Loucy (cell line): ENCODE measurements around the gene SRBD1.

Experiments used
- H2AFZ ChIP-seq: fragments of 200-600 bp; sonication (generic); 2 replicates; pipeline ENCODE4 v1.6.0; 2016; ENCODE audit warnings: antibody characterized with exemption, mild to moderate bottlenecking, low read length, moderate library complexity
- H3F3A ChIP-seq: fragments of 200-600 bp; 2 replicates; pipeline ENCODE4 v1.6.0; 2016; ENCODE audit warnings: antibody characterized with exemption, low read depth, mild to moderate bottlenecking
- H3K27me3 ChIP-seq: fragments of 200-600 bp; sonication (generic); 2 replicates; pipeline ENCODE4 v1.6.1; 2014; ENCODE audit warnings: low read length, mild to moderate bottlenecking; ENCODE audit not compliant: insufficient read depth, poor library complexity, severe bottlenecking
- H3K36me3 ChIP-seq: fragments of 200-600 bp; sonication (generic); 2 replicates; pipeline ENCODE4 v1.6.1; 2016; ENCODE audit warnings: low read length; ENCODE audit not compliant: insufficient read depth
- H3K4me1 ChIP-seq: fragments of 200-600 bp; sonication (generic); 2 replicates; pipeline ENCODE4 v1.5.1; 2014; ENCODE audit warnings: low read length, mild to moderate bottlenecking; ENCODE audit not compliant: insufficient read depth, poor library complexity, severe bottlenecking
- H3K4me2 ChIP-seq: fragments of 200-600 bp; sonication (generic); 2 replicates; pipeline ENCODE4 v1.6.0; 2014; ENCODE audit warnings: antibody characterized with exemption, low read length, low read depth, mild to moderate bottlenecking; ENCODE audit not compliant: poor library complexity, severe bottlenecking
- H3K4me3 ChIP-seq: fragments of 200-600 bp; sonication (generic); 2 replicates; pipeline ENCODE4 v1.5.1; 2014; ENCODE audit warnings: low read length, mild to moderate bottlenecking, mixed read lengths; ENCODE audit not compliant: poor library complexity, severe bottlenecking
- H3K79me2 ChIP-seq: fragments of 200-600 bp; sonication (generic); 2 replicates; pipeline ENCODE4 v1.6.1; 2014; ENCODE audit warnings: low read length; ENCODE audit not compliant: insufficient read depth
- H3K9ac ChIP-seq: fragments of 200-600 bp; sonication (generic); 2 replicates; pipeline ENCODE4 v1.6.0; 2014; ENCODE audit warnings: mild to moderate bottlenecking, low read depth, low read length, moderate library complexity; ENCODE audit not compliant: poor library complexity, severe bottlenecking
- H3K9me2 ChIP-seq: fragments of 200-600 bp; sonication (generic); replicated peaks from 2 replicates; pipeline ENCODE4 v1.6.1; 2016; ENCODE audit warnings: low read depth, low read length, mixed read lengths
- H3K9me3 ChIP-seq: fragments of 200-600 bp; sonication (generic); 2 replicates; pipeline ENCODE4 v1.6.1; 2014; ENCODE audit warnings: mild to moderate bottlenecking, antibody characterized with exemption, low read length, low read depth; ENCODE audit not compliant: insufficient read depth
- H4K20me1 ChIP-seq: fragments of 200-600 bp; sonication (generic); 2 replicates; pipeline ENCODE4 v1.6.0; 2014; ENCODE audit warnings: antibody characterized with exemption, low read length, mild to moderate bottlenecking; ENCODE audit not compliant: insufficient read depth, poor library complexity, severe bottlenecking
- EZH2phosphoT487 ChIP-seq: fragments of 200-600 bp; IDR thresholded peaks from 2 replicates; pipeline ENCODE4 v1.6.1; 2018; ENCODE audit warnings: antibody characterized with exemption, mild to moderate bottlenecking, moderate library complexity, borderline replicate concordance
- TF ChIP-seq, protein P1 (sequence below): fragments of 200-600 bp; sonication (generic); conservative IDR thresholded peaks from 2 replicates; pipeline ENCODE4 v1.5.1; 2014; ENCODE audit warnings: mild to moderate bottlenecking, antibody characterized with exemption, low read length

Gene SRBD1

DNA sequence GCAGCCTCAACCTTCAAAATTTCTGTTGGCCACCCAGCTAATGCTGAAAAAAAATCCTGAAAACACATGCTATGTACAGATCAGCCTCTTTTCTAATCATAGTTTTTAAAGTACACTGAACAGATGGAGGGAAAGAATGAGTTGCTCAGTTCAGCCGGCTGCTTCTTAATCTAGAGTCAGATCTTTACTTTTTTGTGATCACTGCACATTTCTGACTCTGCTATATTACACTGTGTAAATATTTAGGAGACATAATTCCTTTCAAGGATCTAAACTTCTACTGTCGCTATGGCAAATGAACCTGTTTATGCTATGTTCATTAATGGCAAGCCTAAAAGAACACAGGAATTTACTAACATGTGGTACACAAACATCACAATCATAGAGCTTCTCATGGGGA lies 114.2 kb downstream of the SRBD1 start:
- H3K4me2 ChIP-seq = no peak overlapping the region
- no peaks in the 10 kb centered on the region; the same call in 1 of the 2 replicates for H3F3A ChIP-seq
- H2AFZ ChIP-seq = no peak overlapping the region
- no peak overlapping the region for H3K4me3 ChIP-seq
- peaks cover 5% of the 10 kb centered on the region for H3K79me2 ChIP-seq
- H3K9me2 ChIP-seq = no peaks in the 10 kb centered on the region
- no peaks in the 10 kb centered on the region for H3K27me3 ChIP-seq
- no peak overlapping the region for H3K9ac ChIP-seq
- peaks cover 20% of the 10 kb centered on the region for H3K4me1 ChIP-seq
- H4K20me1 ChIP-seq = no peaks in the 10 kb centered on the region
- peaks cover 14% of the 10 kb centered on the region; the same call in 1 of the 2 replicates for H3K36me3 ChIP-seq
- TF ChIP-seq, protein P1, sequence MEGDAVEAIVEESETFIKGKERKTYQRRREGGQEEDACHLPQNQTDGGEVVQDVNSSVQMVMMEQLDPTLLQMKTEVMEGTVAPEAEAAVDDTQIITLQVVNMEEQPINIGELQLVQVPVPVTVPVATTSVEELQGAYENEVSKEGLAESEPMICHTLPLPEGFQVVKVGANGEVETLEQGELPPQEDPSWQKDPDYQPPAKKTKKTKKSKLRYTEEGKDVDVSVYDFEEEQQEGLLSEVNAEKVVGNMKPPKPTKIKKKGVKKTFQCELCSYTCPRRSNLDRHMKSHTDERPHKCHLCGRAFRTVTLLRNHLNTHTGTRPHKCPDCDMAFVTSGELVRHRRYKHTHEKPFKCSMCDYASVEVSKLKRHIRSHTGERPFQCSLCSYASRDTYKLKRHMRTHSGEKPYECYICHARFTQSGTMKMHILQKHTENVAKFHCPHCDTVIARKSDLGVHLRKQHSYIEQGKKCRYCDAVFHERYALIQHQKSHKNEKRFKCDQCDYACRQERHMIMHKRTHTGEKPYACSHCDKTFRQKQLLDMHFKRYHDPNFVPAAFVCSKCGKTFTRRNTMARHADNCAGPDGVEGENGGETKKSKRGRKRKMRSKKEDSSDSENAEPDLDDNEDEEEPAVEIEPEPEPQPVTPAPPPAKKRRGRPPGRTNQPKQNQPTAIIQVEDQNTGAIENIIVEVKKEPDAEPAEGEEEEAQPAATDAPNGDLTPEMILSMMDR = no peak
- no peak for TF ChIP-seq EZH2phosphoT487
- no peaks in the 10 kb centered on the region for H3K9me3 ChIP-seq

DNA sequence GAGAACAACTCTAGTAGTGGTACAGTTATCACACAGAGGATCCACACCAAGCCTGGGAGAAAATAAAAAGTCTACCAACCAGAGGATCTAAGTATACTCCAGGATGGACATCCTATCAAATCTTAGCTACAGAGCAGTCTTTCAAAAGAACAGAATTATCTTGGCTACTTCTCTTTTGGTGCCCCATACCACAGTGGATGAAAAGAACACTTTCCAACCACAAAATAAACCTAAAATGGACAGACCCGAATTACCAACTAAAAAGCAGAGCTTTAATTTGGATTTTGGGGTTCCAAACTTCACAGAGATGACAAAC lies 116.1 kb downstream of the SRBD1 start:
- no peaks in the 10 kb centered on the region for H4K20me1 ChIP-seq
- no peak overlapping the region for H2AFZ ChIP-seq
- H3K9me3 ChIP-seq = no peaks in the 10 kb centered on the region
- H3K9me2 ChIP-seq = no peaks in the 10 kb centered on the region
- peak overlapping the region; percentile 28 for H3K4me3 ChIP-seq
- no peaks in the 10 kb centered on the region for H3K27me3 ChIP-seq
- TF ChIP-seq, protein P1 = no peak; the same call in 1 of the 2 replicates
- no peak for TF ChIP-seq EZH2phosphoT487
- peaks cover 13% of the 10 kb centered on the region; the same call in 1 of the 2 replicates for H3K36me3 ChIP-seq
- peaks cover 20% of the 10 kb centered on the region for H3K4me1 ChIP-seq
- peak overlapping the region; percentile 61 for H3K9ac ChIP-seq
- H3K79me2 ChIP-seq = peaks cover 5% of the 10 kb centered on the region; the same call in 1 of the 2 replicates
- H3K4me2 ChIP-seq = peak overlapping the region; percentile 57
- H3F3A ChIP-seq = no peaks in the 10 kb centered on the region; the same call in 1 of the 2 replicates

DNA sequence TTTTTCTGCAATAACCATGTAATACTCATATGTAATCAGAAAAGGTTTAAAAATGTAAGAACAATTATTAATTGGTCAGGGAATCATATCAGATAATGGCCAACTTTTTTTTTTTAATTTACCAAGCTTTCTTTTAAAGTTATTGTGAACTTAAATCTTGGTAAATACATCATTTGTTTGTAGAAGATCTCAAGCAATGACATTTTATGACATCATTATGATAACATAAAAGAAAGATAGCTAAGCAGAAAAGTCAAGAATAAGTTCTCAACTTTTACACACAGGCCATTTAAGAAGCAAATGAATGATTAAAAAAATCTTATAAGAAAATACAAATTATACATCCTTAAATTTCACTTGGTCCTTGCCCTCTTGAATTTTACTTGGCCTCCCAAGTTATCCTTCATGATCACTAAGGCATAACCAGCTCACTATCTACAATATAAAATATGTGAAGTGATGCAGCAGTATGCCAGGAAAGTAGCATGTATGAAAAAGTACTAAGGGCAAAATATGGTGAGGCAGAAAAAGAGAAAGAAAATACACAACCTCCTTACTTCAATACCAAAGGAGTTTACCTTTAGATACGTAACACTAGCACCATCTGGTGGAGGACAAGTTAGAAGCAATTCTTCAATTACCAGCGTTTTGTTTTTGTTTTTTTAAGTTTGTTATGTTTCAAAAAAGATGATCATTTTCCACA lies 116.6 kb downstream of the SRBD1 start:
- peaks cover 20% of the 10 kb centered on the region for H3K4me1 ChIP-seq
- peaks cover 9% of the 10 kb centered on the region; the same call in 1 of the 2 replicates for H3K36me3 ChIP-seq
- peak overlapping the region; percentile 28 for H3K4me3 ChIP-seq
- H3F3A ChIP-seq = no peaks in the 10 kb centered on the region; the same call in 1 of the 2 replicates
- peak overlapping the region; percentile 57 for H3K4me2 ChIP-seq
- no peaks in the 10 kb centered on the region for H4K20me1 ChIP-seq
- peaks cover 5% of the 10 kb centered on the region; the same call in 1 of the 2 replicates for H3K79me2 ChIP-seq
- H3K9me3 ChIP-seq = no peaks in the 10 kb centered on the region
- H3K27me3 ChIP-seq = no peaks in the 10 kb centered on the region
- peak overlapping the region; percentile 61 for H3K9ac ChIP-seq
- no peaks in the 10 kb centered on the region for H3K9me2 ChIP-seq
- TF ChIP-seq, protein P1 = peak; percentile 89
- no peak for TF ChIP-seq EZH2phosphoT487
- H2AFZ ChIP-seq = no peak overlapping the region
